Measurements from ENCODE around the gene DOK5. TPM values are rescaled to one million over a fixed set of nuclear protein-coding genes. Genes with fewer than 3 reads are reported as not detected.

Gene DOK5
- total RNA-seq, 2 experiments from 2014 or later = not detected

DNA sequence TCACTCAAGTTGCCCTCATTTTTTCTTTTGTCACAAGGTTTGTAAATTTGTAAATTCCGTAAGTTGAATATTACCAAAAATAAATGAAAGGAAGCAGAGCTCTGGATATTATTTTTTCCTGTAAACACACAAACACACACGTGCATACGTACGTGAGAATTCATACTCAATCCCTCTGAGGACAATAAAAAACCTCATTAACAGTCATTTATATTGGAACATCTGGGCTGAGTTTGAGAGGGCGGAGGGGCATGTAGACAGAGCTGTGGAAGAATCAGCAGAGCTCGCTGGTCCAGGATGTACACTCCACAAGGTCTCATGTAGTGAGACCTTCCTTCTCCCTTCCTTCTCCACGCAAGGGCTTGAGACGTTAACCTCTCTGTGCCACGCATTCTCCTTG is 24.2 kb upstream of the DOK5 start:
- Histone ChIP-seq H3K27ac (ENCODE audit: low read depth in 1 of 2, low read length in 2 of 2) (no peak overlapping the region), H3K36me3 (ENCODE audit: insufficient read depth, low read length) (no peaks in the 10 kb centered on the region), H3K27me3 (ENCODE audit: control insufficient read depth in 1 of 2, insufficient read depth in 2 of 2, low read length in 2 of 2) (no peaks in the 10 kb centered on the region), H3K4me3 (ENCODE audit: low read length) (no peak overlapping the region), H3K4me1 (ENCODE audit: insufficient read depth, low read length) (no peaks in the 10 kb centered on the region), H3K9me3 (ENCODE audit: control insufficient read depth in 1 of 2, insufficient read depth in 1 of 2, low read length in 2 of 2) (peaks cover 0 to 8% of the 10 kb centered on the region in 2 experiments)
- intact Hi-C loops (cut with DNase I, micrococcal nuclease) = no loop called here
- ATAC-seq (ENCODE audit: poor library complexity) = no peak
- Mint-ChIP-seq H3K27ac (no peak overlapping the region), H3K4me1 (ENCODE audit: low read depth) (no peaks in the 10 kb centered on the region), H3K9me3 (no peaks in the 10 kb centered on the region), H3K4me3 (no peak overlapping the region), H3K36me3 (ENCODE audit: low read depth) (no peaks in the 10 kb centered on the region), H3K27me3 (peaks cover 3% of the 10 kb centered on the region)
- ChIA-PET CTCF (no interaction called here), POLR2A (no interaction called here)
- no peak for DNase-seq
- TF ChIP-seq CTCF (IDR thresholded peaks at IDR 0.05) = no peak

DNA sequence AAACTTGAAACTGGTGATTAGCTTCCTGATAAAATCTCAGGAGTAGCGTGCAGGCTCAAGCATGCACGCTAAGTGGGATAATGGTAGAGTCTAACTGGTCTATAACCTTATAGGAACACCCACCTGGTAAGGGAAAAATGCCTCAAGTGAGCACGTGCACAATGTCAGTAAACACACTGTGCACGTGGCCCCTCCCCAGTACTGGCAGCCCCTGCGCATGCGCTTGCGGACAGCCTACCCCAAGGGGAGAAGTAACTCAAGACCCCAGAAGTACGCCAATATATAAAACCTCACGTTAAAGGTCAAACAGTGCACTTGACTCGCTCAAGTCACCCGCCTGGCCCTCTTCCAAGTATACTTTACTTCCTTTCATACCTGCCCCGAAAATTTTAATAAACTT is 23.1 kb upstream of the DOK5 start:
- no peak for ATAC-seq (ENCODE audit: poor library complexity)
- peaks cover 0 to 8% of the 10 kb centered on the region in 2 experiments for H3K9me3 ChIP-seq (ENCODE audit: control insufficient read depth in 1 of 2, insufficient read depth in 1 of 2, low read length in 2 of 2)
- no peaks in the 10 kb centered on the region for H3K27me3 ChIP-seq (ENCODE audit: control insufficient read depth in 1 of 2, insufficient read depth in 2 of 2, low read length in 2 of 2)
- no peaks in the 10 kb centered on the region for H3K9me3 Mint-ChIP-seq
- ChIA-PET POLR2A (no interaction called here), CTCF (interaction anchor here (0.6 kb wide), 1 partner anchor 1302 kb away, joined by 4 read pairs; no protein-coding TSS in a partner anchor)
- H3K27ac ChIP-seq (ENCODE audit: low read depth in 1 of 2, low read length in 2 of 2) = no peak overlapping the region
- no peak for TF ChIP-seq CTCF (IDR thresholded peaks at IDR 0.05)
- intact Hi-C loops (cut with DNase I, micrococcal nuclease) = no loop called here
- H3K27me3 Mint-ChIP-seq = peaks cover 3% of the 10 kb centered on the region
- no peak overlapping the region for H3K4me3 ChIP-seq (ENCODE audit: low read length)
- H3K4me1 Mint-ChIP-seq (ENCODE audit: low read depth) = no peaks in the 10 kb centered on the region
- H3K36me3 Mint-ChIP-seq (ENCODE audit: low read depth) = no peaks in the 10 kb centered on the region
- no peaks in the 10 kb centered on the region for H3K4me1 ChIP-seq (ENCODE audit: insufficient read depth, low read length)
- H3K36me3 ChIP-seq (ENCODE audit: insufficient read depth, low read length) = no peaks in the 10 kb centered on the region
- DNase-seq = no peak
- H3K4me3 Mint-ChIP-seq = no peak overlapping the region
- no peak overlapping the region for H3K27ac Mint-ChIP-seq

DNA sequence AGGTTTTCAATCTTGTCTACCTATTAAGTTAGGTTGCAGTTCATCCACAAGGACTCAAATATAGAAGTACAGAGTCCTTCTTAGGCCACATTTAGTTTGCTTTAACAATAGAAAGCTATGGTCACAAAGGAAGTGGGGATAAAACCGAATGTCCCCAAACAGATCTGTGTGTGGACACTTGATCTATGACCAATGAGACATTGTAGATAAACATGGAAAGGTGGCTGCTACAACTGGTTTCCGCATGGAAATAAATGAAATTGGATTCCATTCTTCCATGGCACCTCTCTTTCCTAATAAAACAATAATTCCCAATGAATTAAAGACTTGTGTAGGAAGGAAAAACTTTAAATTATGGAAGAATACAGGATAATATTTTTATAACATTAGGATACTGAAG is 20.4 kb upstream of the DOK5 start:
- ChIA-PET POLR2A (no interaction called here), CTCF (no interaction called here)
- Histone ChIP-seq H3K4me3 (ENCODE audit: low read length) (no peak overlapping the region), H3K36me3 (ENCODE audit: insufficient read depth, low read length) (no peaks in the 10 kb centered on the region), H3K27me3 (ENCODE audit: control insufficient read depth in 1 of 2, insufficient read depth in 2 of 2, low read length in 2 of 2) (no peaks in the 10 kb centered on the region), H3K27ac (ENCODE audit: low read depth in 1 of 2, low read length in 2 of 2) (no peak overlapping the region), H3K4me1 (ENCODE audit: insufficient read depth, low read length) (no peaks in the 10 kb centered on the region), H3K9me3 (ENCODE audit: control insufficient read depth in 1 of 2, insufficient read depth in 1 of 2, low read length in 2 of 2) (peaks cover 0 to 8% of the 10 kb centered on the region in 2 experiments)
- H3K36me3 Mint-ChIP-seq (ENCODE audit: low read depth) = no peaks in the 10 kb centered on the region
- ATAC-seq (ENCODE audit: poor library complexity) = no peak
- no peak for TF ChIP-seq CTCF (IDR thresholded peaks at IDR 0.05)
- no peaks in the 10 kb centered on the region for H3K9me3 Mint-ChIP-seq
- intact Hi-C loops (cut with DNase I, micrococcal nuclease) = no loop called here
- no peak overlapping the region for H3K27ac Mint-ChIP-seq
- peaks cover 7% of the 10 kb centered on the region for H3K27me3 Mint-ChIP-seq
- no peaks in the 10 kb centered on the region for H3K4me1 Mint-ChIP-seq (ENCODE audit: low read depth)
- no peak for DNase-seq
- no peak overlapping the region for H3K4me3 Mint-ChIP-seq
